Naive thymus-derived CD4-positive, alpha-beta T cell (primary cell): Measurements from ENCODE around the gene HIRA. TPM values are rescaled to one million over a fixed set of nuclear protein-coding genes. Genes with fewer than 3 reads are reported as not detected.

Experiments used
- ATAC-seq: fragments of 150-1000 bp; cut with Tn5 transposase; 2 replicates; pipeline ENCODE4 v1.10.0; 2021; ENCODE audit warnings: mild to moderate bottlenecking, moderate library complexity
- CTCF ChIA-PET: fragments of 350-600 bp; sonication (Branson Sonifier 250); formaldehyde crosslinking; loops from one replicate; lab custom pipeline; 2021; ENCODE audit warnings: antibody characterized with exemption; lab: Charles Lee
- POLR2A ChIA-PET: fragments of 350-600 bp; sonication (Branson Sonifier 250); formaldehyde crosslinking; loops from one replicate; lab custom pipeline; 2021; ENCODE audit warnings: antibody characterized with exemption, inconsistent platforms; lab: Charles Lee
- DNase-seq, 9 donors: peaks; one replicate each; pipeline versions ENCODE4 v3.0.0 to v3.0.0-alpha.2; 2020 to 2022; ENCODE audit warnings: mixed read lengths in 1 of 9
- H3K27ac ChIP-seq: one replicate; pipeline ENCODE4 v1.7.0; 2013; ENCODE audit warnings: mild to moderate bottlenecking, low read depth, low read length, moderate library complexity
- H3K27me3 ChIP-seq, 2 donors: one replicate each; pipeline ENCODE4 v1.7.0; 2013; ENCODE audit warnings: low read length in 2 of 2, mild to moderate bottlenecking in 2 of 2, moderate library complexity in 2 of 2; ENCODE audit not compliant: control insufficient read depth in 2 of 2, insufficient read depth in 2 of 2
- H3K36me3 ChIP-seq, 3 experiments: 1 replicate in 2 of 3; 2 replicates in 1 of 3; pipeline ENCODE4 v1.7.0; 2013; ENCODE audit warnings: low read length in 3 of 3, mild to moderate bottlenecking in 3 of 3, moderate library complexity in 1 of 3; ENCODE audit not compliant: insufficient read depth in 3 of 3, control insufficient read depth in 2 of 3
- H3K4me1 ChIP-seq, 2 donors: one replicate each; pipeline ENCODE4 v1.7.0; 2013; ENCODE audit warnings: low read length in 2 of 2, mild to moderate bottlenecking in 2 of 2, moderate library complexity in 1 of 2; ENCODE audit not compliant: control insufficient read depth in 2 of 2, insufficient read depth in 2 of 2
- H3K4me3 ChIP-seq: 2 replicates; pipeline ENCODE4 v1.7.0; 2013; ENCODE audit warnings: mild to moderate bottlenecking, low read length
- H3K9me3 ChIP-seq, 3 experiments: 1 replicate in 2 of 3; 2 replicates in 1 of 3; pipeline ENCODE4 v1.7.0; 2013; ENCODE audit warnings: low read length in 3 of 3; ENCODE audit not compliant: control insufficient read depth in 2 of 3
- H3K27ac Mint-ChIP-seq, 9 donors: one replicate each; pipeline ENCODE4 v1.8.0; 2020 to 2022; ENCODE audit warnings: mixed read lengths in 9 of 9, mild to moderate bottlenecking in 8 of 9, moderate library complexity in 5 of 9, inconsistent platforms in 2 of 9
- H3K27me3 Mint-ChIP-seq, 5 donors: one replicate each; pipeline ENCODE4 v1.8.0; 2021 to 2022; ENCODE audit warnings: mixed read lengths in 5 of 5, mild to moderate bottlenecking in 1 of 5
- H3K36me3 Mint-ChIP-seq, 5 donors: one replicate each; pipeline ENCODE4 v1.8.0; 2020 to 2022; ENCODE audit warnings: mixed read lengths in 5 of 5, mild to moderate bottlenecking in 3 of 5, inconsistent platforms in 1 of 5
- H3K4me1 Mint-ChIP-seq, 7 donors: one replicate each; pipeline ENCODE4 v1.8.0; 2020 to 2022; ENCODE audit warnings: mixed read lengths in 7 of 7, mild to moderate bottlenecking in 3 of 7, inconsistent platforms in 1 of 7
- H3K4me3 Mint-ChIP-seq, 10 donors: one replicate each; pipeline ENCODE4 v1.8.0; 2020 to 2022; ENCODE audit warnings: mild to moderate bottlenecking in 10 of 10, mixed read lengths in 10 of 10, moderate library complexity in 6 of 10, inconsistent platforms in 2 of 10
- H3K9me3 Mint-ChIP-seq, 11 donors: one replicate each; pipeline ENCODE4 v1.8.0; 2020 to 2022; ENCODE audit warnings: mixed read lengths in 11 of 11, mild to moderate bottlenecking in 4 of 11, inconsistent platforms in 1 of 11, moderate library complexity in 1 of 11
- intact Hi-C, 2 donors: fragments of 100-400 bp; cut with micrococcal nuclease; formaldehyde crosslinking; loops; one replicate each; pipeline ENCODE4 v1.15.1; 2023
- polyA plus RNA-seq, 2 donors: library from polyadenylated mRNA; unstranded; fragments of 300-500 nt; fragmentation: Illumina TruSeq; gene quantifications; one replicate each; pipeline ENCODE4 v1.2.3, GENCODE V29; 2021
- total RNA-seq, 6 experiments: library from RNA in 5 of 6; stranded (reverse) in 5 of 6; gene quantifications; 1 replicate in 5 of 6; 2 replicates in 1 of 6; pipeline ENCODE4 v1.2.3 and lab custom pipeline; 2021 to 2026

Gene HIRA
- total and polyA plus RNA-seq, 7 experiments from 2014 or later = 2.8 to 42.3 (median 22.5) TPM

- Mint-ChIP-seq H3K27me3 (no peaks in the 10 kb centered on the region), H3K36me3 (peaks cover 9 to 36% (median 18%) of the 10 kb centered on the region in 5 donors), H3K4me1 (peaks cover 11 to 27% (median 19%) of the 10 kb centered on the region in 7 donors), H3K9me3 (peaks cover 0 to 1% (median 0%) of the 10 kb centered on the region in 11 donors), H3K27ac (peak overlapping the region in 5 of 9 donors; percentile 10 to 44 (median 27)), H3K4me3 (no peak overlapping the region)
- Histone ChIP-seq H3K4me3 (no peak overlapping the region), H3K27ac (no peak overlapping the region), H3K27me3 (no peaks in the 10 kb centered on the region), H3K4me1 (peaks cover 11 to 12% of the 10 kb centered on the region in 2 donors), H3K9me3 (no peaks in the 10 kb centered on the region), H3K36me3 (peaks cover 12 to 50% (median 25%) of the 10 kb centered on the region in 3 experiments)
- intact Hi-C loops = no loop called here
- DNase-seq (no peak), ATAC-seq (no peak)
- ChIA-PET CTCF (no interaction called here), POLR2A (interaction anchor here (2.3 kb wide), 1 partner anchor 20 kb away, joined by 8 read pairs; the partner anchor contains the start of genes HIRA and MRPL40)
Measured at GRCh38 chr22:19451570-19451969, 20.0 kb upstream of the HIRA start.

GRCh38 chr22:19450363-19451175, 19.0 kb upstream of the HIRA start:
- DNase-seq (no peak), ATAC-seq (no peak)
- POLR2A ChIA-PET = interaction anchor here (0.6 to 2.3 kb wide), 3 partner anchors 19 to 306 kb away, joined by 3 to 8 read pairs (median 4); partner anchors contain the start of genes ESS2, HIRA and MRPL40
- Histone ChIP-seq H3K27me3 (no peaks in the 10 kb centered on the region), H3K27ac (no peak overlapping the region), H3K4me1 (peaks cover 11 to 19% of the 10 kb centered on the region in 2 donors), H3K9me3 (no peaks in the 10 kb centered on the region), H3K36me3 (peaks cover 2 to 40% (median 21%) of the 10 kb centered on the region in 3 experiments), H3K4me3 (no peak overlapping the region)
- Mint-ChIP-seq H3K4me1 (peaks cover 16 to 34% (median 26%) of the 10 kb centered on the region in 7 donors), H3K36me3 (peaks cover 5 to 28% (median 18%) of the 10 kb centered on the region in 5 donors), H3K9me3 (no peaks in the 10 kb centered on the region), H3K4me3 (no peak overlapping the region), H3K27ac (peak overlapping the region in 3 of 9 donors; percentile 15 to 73 (median 65)), H3K27me3 (no peaks in the 10 kb centered on the region)
- intact Hi-C loops = no loop called here
- CTCF ChIA-PET = interaction anchor here (1.5 kb wide), 1 partner anchor 179 kb away, joined by 4 read pairs; no protein-coding TSS in a partner anchor

GRCh38 chr22:19449422-19449767, 17.9 kb upstream of the HIRA start:
- Histone ChIP-seq H3K4me3 (no peak overlapping the region), H3K27ac (no peak overlapping the region), H3K27me3 (no peaks in the 10 kb centered on the region), H3K9me3 (no peaks in the 10 kb centered on the region), H3K4me1 (peaks cover 18 to 24% of the 10 kb centered on the region in 2 donors), H3K36me3 (peaks cover 0 to 34% (median 12%) of the 10 kb centered on the region in 3 experiments)
- Mint-ChIP-seq H3K27me3 (no peaks in the 10 kb centered on the region), H3K4me1 (peaks cover 19 to 45% (median 38%) of the 10 kb centered on the region in 7 donors), H3K9me3 (no peaks in the 10 kb centered on the region), H3K27ac (peak overlapping the region in 6 of 9 donors; percentile 19 to 93 (median 48)), H3K4me3 (peak overlapping the region in 5 of 10 donors; percentile 9 to 91 (median 38)), H3K36me3 (peaks cover 2 to 20% (median 10%) of the 10 kb centered on the region in 5 donors)
- POLR2A ChIA-PET = no interaction called here
- CTCF ChIA-PET = no interaction called here
- no peak for ATAC-seq
- DNase-seq = no peak
- intact Hi-C loops = loop anchor here in 1 of 2 donors (5.0 kb wide), 1 partner anchor 327 kb away; the partner anchor contains the start of gene DGCR2

GRCh38 chr22:19448739-19449421, 17.3 kb upstream of the HIRA start:
- Histone ChIP-seq H3K4me3 (peak overlapping the region; percentile 65), H3K9me3 (no peaks in the 10 kb centered on the region), H3K27ac (peak overlapping the region; percentile 81), H3K27me3 (no peaks in the 10 kb centered on the region), H3K4me1 (peaks cover 18 to 26% of the 10 kb centered on the region in 2 donors), H3K36me3 (peaks cover 0 to 34% (median 7%) of the 10 kb centered on the region in 3 experiments)
- Mint-ChIP-seq H3K4me3 (peak overlapping the region; percentile 38 to 96 (median 90)), H3K9me3 (no peaks in the 10 kb centered on the region), H3K4me1 (peaks cover 21 to 49% (median 40%) of the 10 kb centered on the region in 7 donors), H3K27me3 (no peaks in the 10 kb centered on the region), H3K27ac (peak overlapping the region in 8 of 9 donors; percentile 37 to 97 (median 92)), H3K36me3 (peaks cover 0 to 21% (median 5%) of the 10 kb centered on the region in 5 donors)
- ChIA-PET POLR2A (interaction anchor here (1.3 to 3.3 kb wide), 2 partner anchors 13 to 17 kb away, joined by 4 to 41 read pairs; partner anchors contain the start of genes HIRA and MRPL40), CTCF (no interaction called here)
- intact Hi-C loops = loop anchor here in 1 of 2 donors (5.0 kb wide), 1 partner anchor 327 kb away; the partner anchor contains the start of gene DGCR2
- DNase-seq (peak in 1 of 9 donors; percentile 37), ATAC-seq (no peak)

- Mint-ChIP-seq H3K4me3 (peak overlapping the region; percentile 84 to 99 (median 92)), H3K4me1 (peaks cover 21 to 56% (median 47%) of the 10 kb centered on the region in 7 donors), H3K36me3 (peaks cover 2 to 18% (median 5%) of the 10 kb centered on the region in 5 donors), H3K27ac (peak overlapping the region; percentile 84 to 97 (median 94)), H3K9me3 (no peaks in the 10 kb centered on the region), H3K27me3 (no peaks in the 10 kb centered on the region)
- ChIA-PET POLR2A (interaction anchor here (1.3 to 3.3 kb wide), 10 partner anchors 8 to 148 kb away, joined by 3 to 41 read pairs (median 5); partner anchors contain the start of genes CDC45, HIRA, MRPL40 and UFD1), CTCF (interaction anchor here (0.6 kb wide), 1 partner anchor 33 kb away, joined by 3 read pairs; no protein-coding TSS in a partner anchor)
- peak overlapping the region; percentile 81 for H3K27ac ChIP-seq
- intact Hi-C loops = loop anchor here in 1 of 2 donors (5.0 kb wide), 1 partner anchor 326 kb away; the partner anchor contains the start of gene DGCR2
- peak overlapping the region; percentile 65 for H3K4me3 ChIP-seq
- peaks cover 18 to 26% of the 10 kb centered on the region in 2 donors for H3K4me1 ChIP-seq
- no peaks in the 10 kb centered on the region for H3K27me3 ChIP-seq
- peak; percentile 33 for ATAC-seq
- no peaks in the 10 kb centered on the region for H3K9me3 ChIP-seq
- peaks cover 0 to 32% (median 0%) of the 10 kb centered on the region in 3 experiments for H3K36me3 ChIP-seq
- DNase-seq = peak in 2 of 9 donors; percentile 30 to 34
Measured at GRCh38 chr22:19448076-19448607, 16.6 kb upstream of the HIRA start.
